Neural progenitor cell (in vitro differentiated cells): ENCODE results near the gene CATSPERZ. TPM values are rescaled to one million over a fixed set of nuclear protein-coding genes. Genes with fewer than 3 reads are reported as not detected.

Experiments used
- DNase-seq: peaks from one replicate; pipeline ENCODE4 v3.0.0-alpha.2; 2016; ENCODE audit warnings: low spot score
- H2AFZ ChIP-seq: fragments of 200-600 bp; sonication (generic); replicated peaks from 2 replicates; pipeline ENCODE4 v1.6.1; 2016; ENCODE audit warnings: antibody characterized with exemption
- H3F3A ChIP-seq: fragments of 200-600 bp; sonication (generic); 2 replicates; pipeline ENCODE4 v1.6.1; 2016; ENCODE audit warnings: antibody characterized with exemption, low read depth
- H3K27ac ChIP-seq: fragments of 200-600 bp; sonication (generic); 2 replicates; pipeline ENCODE4 v1.5.1; 2016; ENCODE audit warnings: mild to moderate bottlenecking
- H3K27me3 ChIP-seq: fragments of 200-600 bp; sonication (generic); 2 replicates; pipeline ENCODE4 v1.6.1; 2016; ENCODE audit warnings: mild to moderate bottlenecking, moderate library complexity
- H3K36me3 ChIP-seq: fragments of 200-600 bp; sonication (generic); 2 replicates; pipeline ENCODE4 v1.5.1; 2016
- H3K4me1 ChIP-seq: fragments of 200-600 bp; sonication (generic); 2 replicates; pipeline ENCODE4 v1.6.1; 2016; ENCODE audit warnings: mixed run types
- H3K4me2 ChIP-seq: fragments of 200-600 bp; sonication (generic); 2 replicates; pipeline ENCODE4 v1.6.1; 2016
- H3K4me3 ChIP-seq: fragments of 200-600 bp; sonication (generic); 2 replicates; pipeline ENCODE4 v1.5.1; 2016
- H3K79me2 ChIP-seq: fragments of 200-600 bp; sonication (generic); 2 replicates; pipeline ENCODE4 v1.6.1; 2016; ENCODE audit warnings: low read depth
- H3K9ac ChIP-seq: fragments of 200-600 bp; sonication (generic); 2 replicates; pipeline ENCODE4 v1.6.1; 2016
- H3K9me3 ChIP-seq: fragments of 200-600 bp; sonication (generic); 2 replicates; pipeline ENCODE4 v1.5.1; 2016; ENCODE audit warnings: low read depth
- H4K20me1 ChIP-seq: fragments of 200-600 bp; sonication (generic); 2 replicates; pipeline ENCODE4 v1.6.1; 2016; ENCODE audit warnings: low read depth
- H3K27ac Mint-ChIP-seq: 3 replicates; pipeline ENCODE4 v1.8.0; 2021; ENCODE audit warnings: mixed read lengths
- H3K27me3 Mint-ChIP-seq: 2 replicates; pipeline ENCODE4 v1.8.0; 2022; ENCODE audit warnings: low read depth, mild to moderate bottlenecking, inconsistent platforms, moderate library complexity, mixed read lengths; ENCODE audit not compliant: insufficient read depth
- H3K36me3 Mint-ChIP-seq: 3 replicates; pipeline ENCODE4 v1.8.0; 2021; ENCODE audit warnings: mixed read lengths
- H3K4me1 Mint-ChIP-seq: 3 replicates; pipeline ENCODE4 v1.8.0; 2021; ENCODE audit warnings: mixed read lengths
- H3K4me3 Mint-ChIP-seq: 3 replicates; pipeline ENCODE4 v1.8.0; 2021; ENCODE audit warnings: mild to moderate bottlenecking, moderate library complexity, mixed read lengths
- H3K9me3 Mint-ChIP-seq: 3 replicates; pipeline ENCODE4 v1.8.0; 2020; ENCODE audit warnings: mixed read lengths
- EZH2 ChIP-seq: fragments of 200-600 bp; sonication (generic); IDR thresholded peaks from 2 replicates; pipeline ENCODE4 v1.6.1; 2017; ENCODE audit warnings: antibody characterized with exemption, mild to moderate bottlenecking, moderate library complexity
- EZH2phosphoT487 ChIP-seq: fragments of 200-600 bp; sonication (generic); IDR thresholded peaks from 2 replicates; pipeline ENCODE4 v1.6.1; 2017; ENCODE audit warnings: antibody characterized with exemption
- total RNA-seq: library from RNA; depleted of rRNA; stranded (reverse); fragments of >200 nt; gene quantifications from 2 replicates; pipeline ENCODE4 v1.2.3, GENCODE V29; 2015; ENCODE audit warnings: low replicate concordance
- TF ChIP-seq, protein P1 (sequence below): fragments of 200-600 bp; sonication (generic); IDR thresholded peaks from 2 replicates; pipeline ENCODE4 v1.5.1; 2017; ENCODE audit warnings: antibody characterized with exemption, mild to moderate bottlenecking

CATSPERZ gene
- total RNA-seq, 1 donor from 2014 or later, result not detected

DNA sequence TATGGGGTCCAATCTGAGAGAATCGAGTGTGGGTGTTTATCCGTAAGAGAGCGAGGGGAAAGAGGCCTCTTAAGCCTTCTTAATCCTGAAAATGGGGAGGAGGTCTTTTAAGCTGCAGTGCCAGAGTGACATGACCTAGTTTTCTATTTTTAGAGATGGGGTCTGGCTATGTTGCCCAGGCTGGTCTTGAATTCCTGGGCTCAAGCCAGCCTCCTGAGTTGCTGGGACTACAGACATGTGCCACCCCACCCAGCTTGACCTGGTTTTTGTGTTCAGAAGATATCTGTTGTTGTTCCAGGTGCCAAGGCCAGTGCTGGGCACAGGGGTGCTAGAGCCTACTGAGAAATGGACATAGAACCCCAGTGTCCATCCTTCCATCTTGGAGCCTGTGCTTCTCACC is 17.1 kb upstream of the CATSPERZ start:
- H3K9me3 ChIP-seq, result no peaks in the 10 kb centered on the region
- no peaks in the 10 kb centered on the region for H4K20me1 ChIP-seq
- no peak overlapping the region for H2AFZ ChIP-seq
- Mint-ChIP-seq H3K4me1 (peaks cover 16% of the 10 kb centered on the region), H3K27ac (no peak overlapping the region), H3K36me3 (peaks cover 12% of the 10 kb centered on the region), H3K27me3 (peaks cover 11% of the 10 kb centered on the region), H3K9me3 (no peaks in the 10 kb centered on the region), H3K4me3 (peak overlapping the region; percentile 78)
- no peak overlapping the region for H3K4me3 ChIP-seq
- H3K27ac ChIP-seq, result no peak overlapping the region
- no peak overlapping the region for H3K4me2 ChIP-seq
- H3K27me3 ChIP-seq, result no peaks in the 10 kb centered on the region
- no peaks in the 10 kb centered on the region for H3K36me3 ChIP-seq
- H3K79me2 ChIP-seq, result peaks cover 3% of the 10 kb centered on the region
- TF ChIP-seq, protein P1, sequence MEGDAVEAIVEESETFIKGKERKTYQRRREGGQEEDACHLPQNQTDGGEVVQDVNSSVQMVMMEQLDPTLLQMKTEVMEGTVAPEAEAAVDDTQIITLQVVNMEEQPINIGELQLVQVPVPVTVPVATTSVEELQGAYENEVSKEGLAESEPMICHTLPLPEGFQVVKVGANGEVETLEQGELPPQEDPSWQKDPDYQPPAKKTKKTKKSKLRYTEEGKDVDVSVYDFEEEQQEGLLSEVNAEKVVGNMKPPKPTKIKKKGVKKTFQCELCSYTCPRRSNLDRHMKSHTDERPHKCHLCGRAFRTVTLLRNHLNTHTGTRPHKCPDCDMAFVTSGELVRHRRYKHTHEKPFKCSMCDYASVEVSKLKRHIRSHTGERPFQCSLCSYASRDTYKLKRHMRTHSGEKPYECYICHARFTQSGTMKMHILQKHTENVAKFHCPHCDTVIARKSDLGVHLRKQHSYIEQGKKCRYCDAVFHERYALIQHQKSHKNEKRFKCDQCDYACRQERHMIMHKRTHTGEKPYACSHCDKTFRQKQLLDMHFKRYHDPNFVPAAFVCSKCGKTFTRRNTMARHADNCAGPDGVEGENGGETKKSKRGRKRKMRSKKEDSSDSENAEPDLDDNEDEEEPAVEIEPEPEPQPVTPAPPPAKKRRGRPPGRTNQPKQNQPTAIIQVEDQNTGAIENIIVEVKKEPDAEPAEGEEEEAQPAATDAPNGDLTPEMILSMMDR, result no peak
- no peak for TF ChIP-seq EZH2phosphoT487
- TF ChIP-seq EZH2, result no peak
- no peak for DNase-seq
- H3K4me1 ChIP-seq, result peaks cover 5% of the 10 kb centered on the region
- H3K9ac ChIP-seq, result no peak overlapping the region
- H3F3A ChIP-seq, result peaks cover 4% of the 10 kb centered on the region

DNA sequence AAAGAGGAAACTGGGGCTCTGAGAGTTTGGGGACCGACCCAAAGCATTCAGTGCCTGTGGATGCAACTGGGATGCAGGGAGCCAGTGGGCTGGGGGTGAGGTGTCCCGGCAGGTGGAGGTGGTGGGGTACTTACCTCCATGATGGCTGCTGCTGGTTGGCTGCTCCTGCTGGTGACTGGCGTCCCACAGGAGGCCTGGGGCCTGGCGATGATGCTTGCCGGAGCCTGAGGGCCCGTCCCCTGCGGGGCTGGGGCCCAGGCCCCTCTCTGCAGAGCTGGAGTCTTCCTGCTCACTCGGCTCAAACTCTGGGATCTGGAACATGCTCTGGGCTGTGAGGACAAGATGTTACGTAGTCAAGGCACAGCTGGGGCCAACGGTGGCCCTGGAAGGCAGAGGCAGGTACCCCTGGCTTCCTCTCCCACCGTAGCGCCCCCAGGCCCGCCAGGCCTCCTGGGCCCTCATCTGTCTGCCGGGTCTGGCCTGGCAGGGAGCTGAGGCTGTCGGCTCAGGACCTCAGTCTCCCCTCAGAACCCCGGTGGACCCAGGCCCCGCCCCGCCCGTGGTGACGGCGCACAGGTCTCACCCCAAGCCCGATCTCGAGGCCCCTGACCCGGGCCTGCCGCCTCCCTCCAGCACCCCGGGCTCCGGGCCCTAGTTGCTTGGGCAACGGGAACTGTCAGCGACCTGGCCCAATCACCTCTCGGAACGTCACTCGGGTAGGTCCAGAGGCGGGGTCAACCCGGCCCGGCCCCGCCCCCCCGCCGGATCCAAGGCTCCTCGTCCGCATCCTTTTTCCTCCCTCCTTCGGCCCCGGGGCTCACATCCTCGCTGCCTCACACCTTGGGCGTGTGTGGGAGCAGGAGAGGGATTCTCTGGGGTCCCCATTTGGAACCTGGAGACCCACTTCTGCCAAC is 15.9 kb upstream of the CATSPERZ start, which contains the start of gene BAD:
TSS of gene BAD (minus strand) at position 618 of the 914 bp plus-strand sequence. CDS start at position 321, 297 bp downstream.
- Histone ChIP-seq H3K4me1 (peaks cover 5% of the 10 kb centered on the region), H3K9ac (peak within 1 kb of the TSS; percentile 36), H3K4me3 (peak within 1 kb of the TSS; percentile 97), H3K27me3 (peaks cover 9% of the 10 kb centered on the region), H2AFZ (peak within 1 kb of the TSS; percentile 60), H3K79me2 (peaks cover 3% of the 10 kb centered on the region), H3K4me2 (peak within 1 kb of the TSS; percentile 74), H3K27ac (no peak within 1 kb of the TSS), H4K20me1 (no peaks in the 10 kb centered on the region), H3K36me3 (no peaks in the 10 kb centered on the region), H3F3A (peaks cover 4% of the 10 kb centered on the region), H3K9me3 (no peaks in the 10 kb centered on the region)
- Mint-ChIP-seq H3K36me3 (peaks cover 7% of the 10 kb centered on the region), H3K9me3 (no peaks in the 10 kb centered on the region), H3K27ac (no peak within 1 kb of the TSS), H3K4me3 (peak within 1 kb of the TSS; percentile 91), H3K4me1 (peaks cover 16% of the 10 kb centered on the region), H3K27me3 (peaks cover 11% of the 10 kb centered on the region)
- TF ChIP-seq EZH2phosphoT487 (no peak), EZH2 (no peak)
- DNase-seq, result peak; percentile 98

DNA sequence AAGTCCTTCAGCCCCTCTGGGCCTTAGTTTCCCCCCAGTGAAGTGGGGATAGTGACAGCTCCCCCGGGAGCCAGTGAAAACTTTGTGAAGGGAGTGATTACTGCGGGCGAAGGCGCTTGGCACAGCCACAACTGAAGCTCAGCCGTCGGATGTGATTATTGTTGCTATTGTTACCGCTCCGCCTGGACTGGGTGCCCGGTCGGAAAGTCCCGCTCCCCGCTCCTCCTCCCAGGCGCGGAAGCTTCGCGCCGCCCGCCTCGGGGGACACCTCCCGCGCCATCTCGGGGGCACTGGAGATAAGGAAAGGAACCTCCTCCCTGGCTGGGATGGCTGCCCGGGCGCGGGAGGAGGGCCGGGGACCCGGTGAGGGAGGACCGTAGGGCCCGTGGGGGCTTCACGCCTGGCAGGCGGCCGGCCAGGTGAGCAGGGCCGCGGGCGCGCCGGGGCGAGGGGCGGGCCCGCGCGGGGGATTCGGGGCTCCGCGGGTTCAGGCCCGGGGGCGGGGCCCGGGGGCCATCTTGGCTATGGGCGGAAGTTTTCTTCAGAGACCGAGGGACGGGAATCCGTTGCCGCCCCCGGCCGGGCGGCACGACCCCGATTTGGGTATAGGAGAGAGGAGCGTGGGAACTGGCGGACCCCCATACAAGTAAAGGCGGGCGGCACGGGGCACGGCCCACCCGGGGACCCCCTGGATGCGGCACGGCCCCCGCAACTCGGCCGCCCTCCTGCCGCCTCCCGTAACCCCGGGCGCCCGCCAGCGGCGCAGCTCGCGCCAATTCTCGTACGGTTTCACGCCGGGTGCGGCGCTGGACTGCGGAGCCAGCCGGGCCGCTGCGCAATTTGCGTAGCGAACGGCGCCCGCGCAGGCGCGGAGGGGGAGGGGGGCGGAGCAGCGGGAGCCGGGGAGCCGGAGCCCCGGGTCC is 14.9 kb upstream of the CATSPERZ start, which contains the start of gene GPR137:
TSS of gene GPR137 (plus strand) at position 887 of the 923 bp plus-strand sequence. CDS start 677 bp downstream, outside the sequence.
- Histone ChIP-seq H3K4me3 (peak within 1 kb of the TSS; percentile 97), H3K4me2 (peak within 1 kb of the TSS; percentile 74), H3K27me3 (peaks cover 18% of the 10 kb centered on the region), H3K4me1 (peaks cover 5% of the 10 kb centered on the region), H3K9ac (no peak within 1 kb of the TSS), H3K9me3 (no peaks in the 10 kb centered on the region), H4K20me1 (peaks cover 6% of the 10 kb centered on the region), H3K27ac (no peak within 1 kb of the TSS), H2AFZ (peak within 1 kb of the TSS; percentile 60), H3K36me3 (no peaks in the 10 kb centered on the region), H3F3A (peaks cover 4% of the 10 kb centered on the region), H3K79me2 (peaks cover 3% of the 10 kb centered on the region)
- Mint-ChIP-seq H3K4me3 (peak within 1 kb of the TSS; percentile 91), H3K27ac (no peak within 1 kb of the TSS), H3K9me3 (no peaks in the 10 kb centered on the region), H3K27me3 (peaks cover 21% of the 10 kb centered on the region), H3K36me3 (peaks cover 7% of the 10 kb centered on the region), H3K4me1 (peaks cover 16% of the 10 kb centered on the region)
- no peak for TF ChIP-seq EZH2
- TF ChIP-seq, protein P1, result peak; percentile 31
- peak; percentile 93 for DNase-seq
